ENCODE data around the gene USP34. TPM values are rescaled to one million over a fixed set of nuclear protein-coding genes. Genes with fewer than 3 reads are reported as not detected.
"Not testable (repeated sequence)": the region's sequence is repeated elsewhere in the genome, so short reads cannot be mapped to it uniquely, and the experiment has no call there.

Gene USP34
- total RNA-seq, 1 donor from 2014 or later, result 83.8 TPM

GRCh38 chr2:61425605-61426155 lies 45.2 kb downstream of the USP34 start:
- no peak for DNase-seq (ENCODE audit: low read depth, low spot score)

- DNase-seq (ENCODE audit: low read depth, low spot score), result peak; percentile 20
Observed at GRCh38 chr2:61423714-61424113, 47.2 kb downstream of the USP34 start.

GRCh38 chr2:61421611-61422010 lies 49.3 kb downstream of the USP34 start:
- no peak for DNase-seq (ENCODE audit: low read depth, low spot score)

- no peak for DNase-seq (ENCODE audit: low read depth, low spot score)
Observed at GRCh38 chr2:61420991-61421544, 49.8 kb downstream of the USP34 start.

- no peak for DNase-seq (ENCODE audit: low read depth, low spot score)
Observed at GRCh38 chr2:61419570-61419969, 51.3 kb downstream of the USP34 start.

- no peak for DNase-seq (ENCODE audit: low read depth, low spot score)
Observed at GRCh38 chr2:61419129-61419528, 51.8 kb downstream of the USP34 start.

GRCh38 chr2:61416871-61417645 lies 53.8 kb downstream of the USP34 start:
- DNase-seq (ENCODE audit: low read depth, low spot score), result no peak

- DNase-seq (ENCODE audit: low read depth, low spot score), result no peak
Observed at GRCh38 chr2:61415265-61415664, 55.6 kb downstream of the USP34 start.

GRCh38 chr2:61414674-61415073 lies 56.2 kb downstream of the USP34 start:
- no peak for DNase-seq (ENCODE audit: low read depth, low spot score)

GRCh38 chr2:61411109-61411508 lies 59.8 kb downstream of the USP34 start:
- DNase-seq (ENCODE audit: low read depth, low spot score), result no peak

GRCh38 chr2:61410185-61410584 lies 60.7 kb downstream of the USP34 start:
- no peak for DNase-seq (ENCODE audit: low read depth, low spot score)

- no peak for DNase-seq (ENCODE audit: low read depth, low spot score)
Observed at GRCh38 chr2:61405813-61406212, 65.1 kb downstream of the USP34 start.

GRCh38 chr2:61404438-61404837 lies 66.4 kb downstream of the USP34 start:
- no peak for DNase-seq (ENCODE audit: low read depth, low spot score)

- DNase-seq (ENCODE audit: low read depth, low spot score), result no peak
Observed at GRCh38 chr2:61398413-61398812, 72.5 kb downstream of the USP34 start.

- no peak for DNase-seq (ENCODE audit: low read depth, low spot score)
Observed at GRCh38 chr2:61396005-61396404, 74.9 kb downstream of the USP34 start.

- DNase-seq (ENCODE audit: low read depth, low spot score), result not testable (repeated sequence)
Observed at GRCh38 chr2:61387588-61387987, 83.3 kb downstream of the USP34 start.

GRCh38 chr2:61380882-61381197 lies 90.0 kb downstream of the USP34 start:
- not testable (repeated sequence) for DNase-seq (ENCODE audit: low read depth, low spot score)

- no peak for DNase-seq (ENCODE audit: low read depth, low spot score)
Observed at GRCh38 chr2:61380056-61380881, 90.6 kb downstream of the USP34 start.

- DNase-seq (ENCODE audit: low read depth, low spot score), result no peak
Observed at GRCh38 chr2:61379521-61379920, 91.4 kb downstream of the USP34 start.

GRCh38 chr2:61378281-61378680 lies 92.6 kb downstream of the USP34 start:
- no peak for DNase-seq (ENCODE audit: low read depth, low spot score)

GRCh38 chr2:61377046-61377445 lies 93.8 kb downstream of the USP34 start:
- no peak for DNase-seq (ENCODE audit: low read depth, low spot score)

GRCh38 chr2:61376211-61376610 lies 94.7 kb downstream of the USP34 start:
- no peak for DNase-seq (ENCODE audit: low read depth, low spot score)
